OCI-LY3 (cell line): ENCODE measurements around the gene ZFAND2A.
"Not testable (repeated sequence)": the region's sequence is repeated elsewhere in the genome, so short reads cannot be mapped to it uniquely, and the experiment has no call there.

Experiments
- CTCF ChIP-seq: fragments of 200-600, 300-600 bp; sonication (generic); IDR thresholded peaks from 2 replicates; pipeline ENCODE4 v1.5.1; 2014; ENCODE audit warnings: antibody characterized with exemption, low read length, low read depth
- EZH2phosphoT487 ChIP-seq: fragments of 200-600 bp; shearing (Covaris generic); IDR thresholded peaks from 2 replicates; pipeline ENCODE4 v1.6.1; 2018; ENCODE audit warnings: antibody characterized with exemption, mixed run types, low read depth

- not testable (repeated sequence) for TF ChIP-seq CTCF, EZH2phosphoT487
Observed at GRCh38 chr7:1159231-1159630, 765 bp downstream of the ZFAND2A start.
